Panc1 (cell line): ENCODE results near the gene CFAP57.

ENCODE experiments used
- SIN3A ChIP-seq: IDR thresholded peaks from 2 replicates; pipeline ENCODE4 v1.6.1; 2012; ENCODE audit warnings: low read depth, mild to moderate bottlenecking, low read length, moderate library complexity, borderline replicate concordance; ENCODE audit not compliant: insufficient read depth
- TCF7L2 ChIP-seq: IDR thresholded peaks from 2 replicates; pipeline ENCODE4 v1.6.1; 2011; ENCODE audit warnings: mild to moderate bottlenecking, low read depth, low read length, inconsistent platforms
- TF ChIP-seq, protein P1 (sequence below): fragments of 450-650 bp; IDR thresholded peaks from 2 replicates; pipeline ENCODE4 v1.5.1; 2017; ENCODE audit warnings: mild to moderate bottlenecking

DNA sequence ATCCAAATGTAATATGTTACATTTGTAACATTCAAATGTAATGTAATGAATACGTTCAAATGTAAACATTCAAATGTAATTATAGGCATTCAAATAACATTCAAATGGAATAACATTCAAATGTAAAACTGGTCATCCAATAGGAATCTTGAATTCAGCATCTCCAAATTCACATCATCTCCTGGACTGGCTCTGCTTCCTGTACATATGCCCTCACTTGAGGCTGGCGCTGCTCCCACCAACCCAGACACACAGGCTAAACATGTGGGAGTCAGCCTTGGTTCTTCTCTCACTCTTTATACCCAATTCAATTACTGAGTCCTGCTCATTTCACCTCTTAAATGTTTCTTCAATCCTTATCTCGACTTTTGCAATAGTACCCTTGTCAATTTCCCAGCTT, 7.0 kb upstream of the CFAP57 start:
- TF ChIP-seq TCF7L2 (no peak), SIN3A (no peak)
- TF ChIP-seq, protein P1, sequence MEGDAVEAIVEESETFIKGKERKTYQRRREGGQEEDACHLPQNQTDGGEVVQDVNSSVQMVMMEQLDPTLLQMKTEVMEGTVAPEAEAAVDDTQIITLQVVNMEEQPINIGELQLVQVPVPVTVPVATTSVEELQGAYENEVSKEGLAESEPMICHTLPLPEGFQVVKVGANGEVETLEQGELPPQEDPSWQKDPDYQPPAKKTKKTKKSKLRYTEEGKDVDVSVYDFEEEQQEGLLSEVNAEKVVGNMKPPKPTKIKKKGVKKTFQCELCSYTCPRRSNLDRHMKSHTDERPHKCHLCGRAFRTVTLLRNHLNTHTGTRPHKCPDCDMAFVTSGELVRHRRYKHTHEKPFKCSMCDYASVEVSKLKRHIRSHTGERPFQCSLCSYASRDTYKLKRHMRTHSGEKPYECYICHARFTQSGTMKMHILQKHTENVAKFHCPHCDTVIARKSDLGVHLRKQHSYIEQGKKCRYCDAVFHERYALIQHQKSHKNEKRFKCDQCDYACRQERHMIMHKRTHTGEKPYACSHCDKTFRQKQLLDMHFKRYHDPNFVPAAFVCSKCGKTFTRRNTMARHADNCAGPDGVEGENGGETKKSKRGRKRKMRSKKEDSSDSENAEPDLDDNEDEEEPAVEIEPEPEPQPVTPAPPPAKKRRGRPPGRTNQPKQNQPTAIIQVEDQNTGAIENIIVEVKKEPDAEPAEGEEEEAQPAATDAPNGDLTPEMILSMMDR, result no peak
